GM23338 (cell line): ENCODE data around the gene RNF31.

Source experiments
- CREB1 ChIP-seq: fragments of 250-450 bp; sonication (Bioruptor Pico); IDR thresholded peaks from 2 replicates; pipeline ENCODE4 v1.5.0; 2020; ENCODE audit warnings: low read depth, mild to moderate bottlenecking, moderate library complexity
- CTCF ChIP-seq, 2 experiments: fragments of 200-600 bp in 1 of 2; sonication (generic) in 1 of 2; conservative IDR thresholded peaks; 2 replicates each; pipeline versions ENCODE4 v1.5.1 to v1.6.1; 2016 to 2017; ENCODE audit warnings: antibody characterized with exemption in 2 of 2, low read depth in 2 of 2, mild to moderate bottlenecking in 2 of 2, moderate library complexity in 1 of 2
- ETS1 ChIP-seq: IDR thresholded peaks from 2 replicates; pipeline ENCODE4 v1.6.1; 2016; ENCODE audit warnings: antibody characterized with exemption
- EZH2 ChIP-seq: fragments of 200-600 bp; sonication (generic); IDR thresholded peaks from one replicate; pipeline ENCODE4 v1.8.0; 2017; ENCODE audit warnings: antibody characterized with exemption, mild to moderate bottlenecking, low read depth; ENCODE audit not compliant: unreplicated experiment
- EZH2phosphoT487 ChIP-seq: fragments of 200-600 bp; sonication (generic); IDR thresholded peaks from one replicate; pipeline ENCODE4 v1.8.1; 2018; ENCODE audit warnings: antibody characterized with exemption; ENCODE audit not compliant: unreplicated experiment
- JUNB ChIP-seq: IDR thresholded peaks from one replicate; pipeline ENCODE4 v1.6.1; 2016; ENCODE audit warnings: antibody characterized with exemption; ENCODE audit not compliant: unreplicated experiment
- NANOG ChIP-seq: IDR thresholded peaks from 2 replicates; pipeline ENCODE4 v1.6.1; 2016; ENCODE audit warnings: antibody characterized with exemption, borderline replicate concordance
- POLR2AphosphoS5 ChIP-seq: IDR thresholded peaks from 2 replicates; pipeline ENCODE4 v1.6.1; 2016; ENCODE audit warnings: antibody characterized with exemption, low read depth
- REST ChIP-seq: IDR thresholded peaks from one replicate; pipeline ENCODE4 v1.6.1; 2018; ENCODE audit warnings: antibody characterized with exemption; ENCODE audit not compliant: unreplicated experiment
- STAT1 ChIP-seq: IDR thresholded peaks from one replicate; pipeline ENCODE4 v1.6.1; 2016; ENCODE audit warnings: antibody characterized with exemption; ENCODE audit not compliant: unreplicated experiment
- ZNF114 ChIP-seq: fragments of 250-450 bp; sonication (Bioruptor Pico); IDR thresholded peaks from 2 replicates; pipeline ENCODE4 v1.5.0; 2020; ENCODE audit warnings: mild to moderate bottlenecking, moderate library complexity
- ZNF331 ChIP-seq: fragments of 250-450 bp; sonication (Bioruptor Pico); IDR thresholded peaks from 2 replicates; pipeline ENCODE4 v1.5.0; 2020; ENCODE audit warnings: low read depth, mild to moderate bottlenecking, moderate library complexity

GRCh38 chr14:24130717-24131548 is 16.4 kb upstream of the RNF31 start:
- TF ChIP-seq CTCF (conservative IDR thresholded peaks at IDR 0.05; ENCODE audit: low read depth in 2 of 2) (no peak), EZH2 (no peak), JUNB (no peak), POLR2AphosphoS5 (no peak), EZH2phosphoT487 (no peak), STAT1 (no peak), REST (no peak), ZNF114 (CRISPR knock-in tag) (no peak), CREB1 (no peak), NANOG (no peak), ETS1 (no peak), ZNF331 (CRISPR knock-in tag) (no peak)
